Smooth muscle cell (in vitro differentiated cells): Measurements from ENCODE around the gene ZNF598. TPM values are rescaled to one million over a fixed set of nuclear protein-coding genes. Genes with fewer than 3 reads are reported as not detected.
A peak's percentile ranks its signal among the peaks of the same experiment; 100 is the strongest.

ENCODE experiments used
- DNase-seq: peaks from one replicate; lab custom pipeline; 2025; ENCODE audit not compliant: unreplicated experiment; lab: John Stamatoyannopoulos, UW
- H2AFZ ChIP-seq: fragments of 200-600 bp; sonication (generic); 2 replicates; pipeline ENCODE4 v1.6.0; 2016; ENCODE audit warnings: antibody characterized with exemption, low read depth, mild to moderate bottlenecking
- H3F3A ChIP-seq: fragments of 200-600 bp; sonication (generic); 2 replicates; pipeline ENCODE4 v1.6.0; 2017; ENCODE audit warnings: antibody characterized with exemption, low read depth
- H3K27ac ChIP-seq: fragments of 200-600 bp; sonication (generic); 2 replicates; pipeline ENCODE4 v1.5.1; 2016; ENCODE audit warnings: low read depth, mild to moderate bottlenecking
- H3K27me3 ChIP-seq: fragments of 200-600 bp; sonication (generic); 2 replicates; pipeline ENCODE4 v1.6.1; 2016; ENCODE audit warnings: low read depth, mild to moderate bottlenecking
- H3K36me3 ChIP-seq: fragments of 200-600 bp; sonication (generic); 2 replicates; pipeline ENCODE4 v1.5.1; 2016; ENCODE audit warnings: low read depth
- H3K4me1 ChIP-seq: fragments of 200-600 bp; sonication (generic); 2 replicates; pipeline ENCODE4 v1.5.1; 2016; ENCODE audit warnings: low read depth
- H3K4me2 ChIP-seq: fragments of 200-600 bp; sonication (generic); 2 replicates; pipeline ENCODE4 v1.6.0; 2016; ENCODE audit warnings: mild to moderate bottlenecking
- H3K4me3 ChIP-seq: fragments of 200-600 bp; sonication (generic); 2 replicates; pipeline ENCODE4 v1.5.1; 2016; ENCODE audit warnings: mild to moderate bottlenecking
- H3K79me2 ChIP-seq: fragments of 200-600 bp; sonication (generic); 2 replicates; pipeline ENCODE4 v1.6.0; 2016; ENCODE audit warnings: low read depth, mild to moderate bottlenecking
- H3K9ac ChIP-seq: fragments of 200-600 bp; sonication (generic); 2 replicates; pipeline ENCODE4 v1.6.0; 2016; ENCODE audit warnings: low read depth
- H3K9me3 ChIP-seq: fragments of 200-600 bp; sonication (generic); replicated peaks from 2 replicates; pipeline ENCODE4 v1.5.1; 2016; ENCODE audit warnings: low read depth
- H4K20me1 ChIP-seq: fragments of 200-600 bp; sonication (generic); 2 replicates; pipeline ENCODE4 v1.6.0; 2016; ENCODE audit warnings: low read depth
- whole genome bisulfite sequencing: methylation state at CpG from one replicate; pipeline ENCODE4 v1.1.7; 2016; ENCODE audit warnings: low lambda C conversion rate; 5-methylcytosine and 5-hydroxymethylcytosine counted together
- polyA plus RNA-seq: library from polyadenylated mRNA; unstranded; fragments of >200 nt; fragmentation: Nextera tagmentation; extraction: Ambion mirVana; gene quantifications from 2 replicates; pipeline ENCODE4 v1.2.1, GENCODE V29; 2016
- total RNA-seq: library from RNA; depleted of rRNA; stranded (reverse); fragments of >200 nt; gene quantifications from 2 replicates; pipeline ENCODE4 v1.2.3, GENCODE V29; 2014
- TF ChIP-seq, protein P1 (sequence below): fragments of 200-600 bp; sonication (generic); IDR thresholded peaks from 2 replicates; pipeline ENCODE4 v1.5.1; 2017; ENCODE audit warnings: borderline replicate concordance, mild to moderate bottlenecking, antibody characterized with exemption; ENCODE audit not compliant: insufficient read depth, poor library complexity, severe bottlenecking

Gene ZNF598
- total and polyA plus RNA-seq, 2 experiments from 2014 or later: 27.2 to 27.9 TPM

GRCh38 chr16:1981398-1981836 lies 28.2 kb downstream of the ZNF598 start, which contains the start of gene NOXO1:
NOXO1 (minus strand) TSS chr16:1981469; CDS start chr16:1981179, 290 bp downstream.
- Histone ChIP-seq H4K20me1 (no peaks in the 10 kb centered on the region), H3K27me3 (peaks cover 54% of the 10 kb centered on the region), H3K9me3 (no peaks in the 10 kb centered on the region), H3K79me2 (no peaks in the 10 kb centered on the region), H3F3A (peaks cover 7% of the 10 kb centered on the region), H3K4me1 (peaks cover 28% of the 10 kb centered on the region), H3K36me3 (no peaks in the 10 kb centered on the region), H3K27ac (no peak within 1 kb of the TSS), H3K4me2 (no peak within 1 kb of the TSS), H3K4me3 (no peak within 1 kb of the TSS), H3K9ac (no peak within 1 kb of the TSS), H2AFZ (no peak within 1 kb of the TSS)
- no peak for DNase-seq
- WGBS: 59% methylated on average over 6 of the region's 6 CpGs
- TF ChIP-seq, protein P1, sequence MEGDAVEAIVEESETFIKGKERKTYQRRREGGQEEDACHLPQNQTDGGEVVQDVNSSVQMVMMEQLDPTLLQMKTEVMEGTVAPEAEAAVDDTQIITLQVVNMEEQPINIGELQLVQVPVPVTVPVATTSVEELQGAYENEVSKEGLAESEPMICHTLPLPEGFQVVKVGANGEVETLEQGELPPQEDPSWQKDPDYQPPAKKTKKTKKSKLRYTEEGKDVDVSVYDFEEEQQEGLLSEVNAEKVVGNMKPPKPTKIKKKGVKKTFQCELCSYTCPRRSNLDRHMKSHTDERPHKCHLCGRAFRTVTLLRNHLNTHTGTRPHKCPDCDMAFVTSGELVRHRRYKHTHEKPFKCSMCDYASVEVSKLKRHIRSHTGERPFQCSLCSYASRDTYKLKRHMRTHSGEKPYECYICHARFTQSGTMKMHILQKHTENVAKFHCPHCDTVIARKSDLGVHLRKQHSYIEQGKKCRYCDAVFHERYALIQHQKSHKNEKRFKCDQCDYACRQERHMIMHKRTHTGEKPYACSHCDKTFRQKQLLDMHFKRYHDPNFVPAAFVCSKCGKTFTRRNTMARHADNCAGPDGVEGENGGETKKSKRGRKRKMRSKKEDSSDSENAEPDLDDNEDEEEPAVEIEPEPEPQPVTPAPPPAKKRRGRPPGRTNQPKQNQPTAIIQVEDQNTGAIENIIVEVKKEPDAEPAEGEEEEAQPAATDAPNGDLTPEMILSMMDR: no peak

GRCh38 chr16:1980770-1981087 lies 28.9 kb downstream of the ZNF598 start:
- H3F3A ChIP-seq: peaks cover 7% of the 10 kb centered on the region
- H4K20me1 ChIP-seq: no peaks in the 10 kb centered on the region
- no peaks in the 10 kb centered on the region for H3K79me2 ChIP-seq
- TF ChIP-seq, protein P1: no peak
- no peak overlapping the region for H2AFZ ChIP-seq
- H3K27me3 ChIP-seq: peaks cover 54% of the 10 kb centered on the region
- no peak for DNase-seq
- no peak overlapping the region for H3K27ac ChIP-seq
- H3K4me3 ChIP-seq: no peak overlapping the region
- no peak overlapping the region for H3K9ac ChIP-seq
- no peak overlapping the region for H3K4me2 ChIP-seq
- H3K36me3 ChIP-seq: no peaks in the 10 kb centered on the region
- WGBS: 49% methylated on average over 13 of the region's 16 CpGs
- H3K4me1 ChIP-seq: peaks cover 28% of the 10 kb centered on the region
- no peaks in the 10 kb centered on the region for H3K9me3 ChIP-seq

DNA sequence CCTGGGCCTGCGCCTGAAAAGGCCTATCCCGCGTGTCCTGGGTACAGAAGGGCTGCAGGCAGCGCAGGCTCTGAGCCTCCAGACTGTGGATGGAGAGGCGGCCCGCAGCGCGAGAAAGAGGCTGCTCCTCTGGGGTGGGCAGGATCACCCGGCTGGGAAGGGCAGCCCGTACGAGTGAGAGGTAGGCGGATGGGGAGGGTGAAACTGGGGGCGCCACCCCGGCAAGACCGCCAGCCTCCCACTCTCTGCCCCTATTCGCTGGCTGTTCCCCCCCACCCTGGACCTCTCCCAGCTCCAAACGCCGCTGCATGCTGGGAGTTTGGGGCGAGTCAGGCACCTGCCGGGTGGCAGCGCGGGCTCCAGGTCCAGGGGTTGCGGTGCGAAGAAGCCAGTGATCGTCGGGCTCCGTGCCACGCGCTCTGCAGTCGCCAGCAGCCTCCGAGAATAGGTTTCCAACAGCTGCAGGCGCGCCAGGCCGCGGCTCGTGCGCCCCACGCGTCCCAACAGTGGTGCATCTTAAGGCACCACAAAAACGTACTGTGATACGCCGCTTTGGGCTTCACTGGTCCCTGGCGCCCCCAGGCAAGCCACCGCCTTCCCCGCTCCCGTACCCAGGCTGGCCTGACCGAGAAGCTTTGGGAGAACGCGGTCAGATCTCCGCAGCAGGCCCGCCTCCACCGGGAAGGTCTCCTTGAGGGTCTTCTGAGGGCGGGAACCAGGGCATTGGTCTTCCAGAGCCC lies 29.4 kb downstream of the ZNF598 start:
- WGBS: 15% methylated on average over 52 of the region's 53 CpGs
- H2AFZ ChIP-seq: no peak overlapping the region
- H3K9ac ChIP-seq: no peak overlapping the region
- no peaks in the 10 kb centered on the region for H4K20me1 ChIP-seq
- H3K4me1 ChIP-seq: peaks cover 26% of the 10 kb centered on the region
- peak overlapping the region; percentile 78 for H3K4me2 ChIP-seq
- H3K27me3 ChIP-seq: peaks cover 54% of the 10 kb centered on the region
- peaks cover 7% of the 10 kb centered on the region for H3F3A ChIP-seq
- no peak for DNase-seq
- TF ChIP-seq, protein P1: no peak
- no peaks in the 10 kb centered on the region for H3K79me2 ChIP-seq
- H3K36me3 ChIP-seq: no peaks in the 10 kb centered on the region
- H3K27ac ChIP-seq: no peak overlapping the region
- H3K9me3 ChIP-seq: no peaks in the 10 kb centered on the region
- no peak overlapping the region for H3K4me3 ChIP-seq
